ENCODE measurements around the gene PPP2R5D.

DNA sequence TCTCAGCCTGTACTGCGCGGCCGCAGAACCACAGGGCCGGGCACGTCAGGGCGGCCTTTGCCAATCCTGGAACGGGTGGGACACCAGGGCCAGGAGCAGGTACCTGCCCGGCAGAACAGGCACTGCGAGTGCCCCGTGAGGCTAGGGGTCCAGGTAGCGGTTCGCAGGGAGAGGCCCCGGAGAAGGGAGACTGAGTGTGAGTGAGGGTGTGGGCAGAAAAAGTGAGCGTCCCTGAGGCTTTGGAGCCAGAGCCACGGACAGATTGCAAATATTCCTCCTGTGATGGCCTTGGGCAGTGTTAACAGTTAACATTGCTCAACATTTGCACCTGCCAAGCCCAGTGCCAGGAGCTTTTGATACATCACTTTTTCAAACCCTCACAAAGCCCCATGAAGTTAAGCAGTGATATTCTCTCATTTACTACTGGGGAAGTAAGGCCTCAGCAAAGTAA is 23.3 kb upstream of the PPP2R5D start:
- peak; percentile 2 for TF ChIP-seq YY1 (IDR thresholded peaks at IDR 0.05)
- no peak for TF ChIP-seq ATF3 (IDR thresholded peaks at IDR 0.05)
- no peak for TF ChIP-seq CTCF (IDR thresholded peaks at IDR 0.05; ENCODE audit: low read depth, low read length, missing input control)
- TF ChIP-seq SP1 (IDR thresholded peaks at IDR 0.05): no peak
- TF ChIP-seq, protein P1, sequence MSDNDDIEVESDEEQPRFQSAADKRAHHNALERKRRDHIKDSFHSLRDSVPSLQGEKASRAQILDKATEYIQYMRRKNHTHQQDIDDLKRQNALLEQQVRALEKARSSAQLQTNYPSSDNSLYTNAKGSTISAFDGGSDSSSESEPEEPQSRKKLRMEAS (IDR thresholded peaks at IDR 0.05): no peak
- TF ChIP-seq EGR1 (IDR thresholded peaks at IDR 0.05; ENCODE audit: low read depth in 2 of 2): no peak
- TF ChIP-seq HNF4A (conservative IDR thresholded peaks at IDR 0.05): peak in 1 of 2 donors; percentile 41
- TF ChIP-seq GABPA (IDR thresholded peaks at IDR 0.05 in 1 of 2, conservative IDR thresholded peaks at IDR 0.05 in 1 of 2): peak in 1 of 2 donors; percentile 22
- TF ChIP-seq TAF1 (conservative IDR thresholded peaks at IDR 0.05): no peak
- no peak for TF ChIP-seq FOXA1 (IDR thresholded peaks at IDR 0.05)
- TF ChIP-seq JUND (IDR thresholded peaks at IDR 0.05): no peak
- TF ChIP-seq RAD21 (IDR thresholded peaks at IDR 0.05): peak in 1 of 2 donors; percentile 42
